HEK293T (cell line): ENCODE results near the gene DCAF8.

ENCODE experiments used
- BHLHE40 ChIP-seq: fragments of 450-650 bp; IDR thresholded peaks from 2 replicates; pipeline ENCODE4 v1.6.1; 2016; ENCODE audit warnings: mild to moderate bottlenecking, moderate library complexity, borderline replicate concordance
- ELF4 ChIP-seq: fragments of 450-650 bp; IDR thresholded peaks from 2 replicates; pipeline ENCODE4 v1.6.1; 2017; ENCODE audit warnings: antibody characterized with exemption
- FOXA1 ChIP-seq: fragments of 450-650 bp; IDR thresholded peaks from 2 replicates; pipeline ENCODE4 v1.6.1; 2016; ENCODE audit warnings: mild to moderate bottlenecking
- FOXK2 ChIP-seq: fragments of 450-650 bp; IDR thresholded peaks from 2 replicates; pipeline ENCODE4 v1.6.1; 2016; ENCODE audit warnings: mild to moderate bottlenecking
- NFRKB ChIP-seq: fragments of 450-650 bp; IDR thresholded peaks from 2 replicates; pipeline ENCODE4 v1.6.1; 2016; ENCODE audit warnings: mild to moderate bottlenecking, moderate library complexity
- SP1 ChIP-seq: fragments of 450-650 bp; IDR thresholded peaks from 2 replicates; pipeline ENCODE4 v1.6.1; 2017
- SUZ12 ChIP-seq: fragments of 450-650 bp; IDR thresholded peaks from 2 replicates; pipeline ENCODE4 v1.6.1; 2016; ENCODE audit warnings: mild to moderate bottlenecking
- TARDBP ChIP-seq: fragments of 450-650 bp; IDR thresholded peaks from 2 replicates; pipeline ENCODE4 v1.6.1; 2016
- TF ChIP-seq, protein P1 (sequence below): fragments of 450-650 bp; IDR thresholded peaks from 2 replicates; pipeline ENCODE4 v1.6.1; 2016

DNA sequence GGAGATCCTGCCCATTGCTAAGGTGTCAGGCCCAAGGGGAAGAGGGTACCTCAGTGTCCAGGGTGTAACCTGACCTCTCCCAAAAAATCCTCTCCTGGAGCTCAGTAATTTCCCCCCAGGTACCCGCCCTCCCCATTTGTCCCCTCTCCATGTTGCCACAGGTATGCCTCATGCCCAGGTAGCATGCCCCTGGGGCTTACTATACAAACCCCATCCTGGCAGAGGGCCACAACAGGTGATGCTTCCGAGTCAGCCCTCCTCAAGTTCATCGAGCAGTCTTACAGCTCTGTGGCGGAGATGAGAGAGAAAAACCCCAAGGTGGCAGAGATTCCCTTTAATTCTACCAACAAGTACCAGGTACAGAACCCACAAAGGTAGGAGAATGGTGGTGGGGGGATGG lies 95.3 kb downstream of the DCAF8 start:
- no peak for TF ChIP-seq SP1
- TF ChIP-seq SUZ12, result no peak
- TF ChIP-seq TARDBP, result no peak
- TF ChIP-seq FOXK2, result no peak
- TF ChIP-seq FOXA1, result no peak
- TF ChIP-seq BHLHE40, result no peak
- no peak for TF ChIP-seq ELF4
- TF ChIP-seq NFRKB, result no peak
- TF ChIP-seq, protein P1, sequence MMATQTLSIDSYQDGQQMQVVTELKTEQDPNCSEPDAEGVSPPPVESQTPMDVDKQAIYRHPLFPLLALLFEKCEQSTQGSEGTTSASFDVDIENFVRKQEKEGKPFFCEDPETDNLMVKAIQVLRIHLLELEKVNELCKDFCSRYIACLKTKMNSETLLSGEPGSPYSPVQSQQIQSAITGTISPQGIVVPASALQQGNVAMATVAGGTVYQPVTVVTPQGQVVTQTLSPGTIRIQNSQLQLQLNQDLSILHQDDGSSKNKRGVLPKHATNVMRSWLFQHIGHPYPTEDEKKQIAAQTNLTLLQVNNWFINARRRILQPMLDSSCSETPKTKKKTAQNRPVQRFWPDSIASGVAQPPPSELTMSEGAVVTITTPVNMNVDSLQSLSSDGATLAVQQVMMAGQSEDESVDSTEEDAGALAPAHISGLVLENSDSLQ, result no peak
